Stimulated activated CD4-positive, alpha-beta T cell treated with anti-CD3 and anti-CD28 coated beads, TNF-alpha, amount 100 ng/mL, for 48 hours (primary cell): ENCODE data around the gene CCDC24.

Experiments
- DNase-seq, 3 donors: peaks; one replicate each; pipeline ENCODE4 v3.0.0-alpha.2; 2020; ENCODE audit warnings: low read depth in 3 of 3

Gene CCDC24

GRCh38 chr1:43980255-43981134 lies 10.9 kb upstream of the CCDC24 start:
- DNase-seq, result no peak

GRCh38 chr1:43981135-43981491 lies 10.3 kb upstream of the CCDC24 start:
- DNase-seq, result no peak

- no peak for DNase-seq
These were observed 9.8 kb upstream of the CCDC24 start for GRCh38 chr1:43981636-43982035.

GRCh38 chr1:43982241-43982640 lies 9.2 kb upstream of the CCDC24 start:
- DNase-seq, result no peak

GRCh38 chr1:43982808-43983207 lies 8.6 kb upstream of the CCDC24 start:
- DNase-seq, result no peak

GRCh38 chr1:43983253-43983899 lies 8.0 kb upstream of the CCDC24 start:
- DNase-seq, result no peak

- DNase-seq, result no peak
These were observed 6.5 kb upstream of the CCDC24 start for GRCh38 chr1:43984855-43985254.

- DNase-seq, result no peak
These were observed 5.3 kb upstream of the CCDC24 start for GRCh38 chr1:43985984-43986595.

- DNase-seq, result no peak
These were observed 4.7 kb upstream of the CCDC24 start for GRCh38 chr1:43986712-43987111.

- no peak for DNase-seq
These were observed 4.1 kb upstream of the CCDC24 start for GRCh38 chr1:43987159-43987902.

GRCh38 chr1:43990271-43991199 lies 864 bp upstream of the CCDC24 start:
- DNase-seq, result no peak

GRCh38 chr1:43991200-43991475 lies 261 bp upstream of the CCDC24 start:
- no peak for DNase-seq

- DNase-seq, result no peak
These were observed 1.0 kb downstream of the CCDC24 start for GRCh38 chr1:43992232-43992995.

- no peak for DNase-seq
These were observed 2.0 kb downstream of the CCDC24 start for GRCh38 chr1:43993206-43993914.

GRCh38 chr1:43994071-43994470 lies 2.7 kb downstream of the CCDC24 start:
- no peak for DNase-seq

- no peak for DNase-seq
These were observed 3.7 kb downstream of the CCDC24 start for GRCh38 chr1:43994794-43995790.

- no peak for DNase-seq
These were observed 4.8 kb downstream of the CCDC24 start for GRCh38 chr1:43995984-43996732.

GRCh38 chr1:43996733-43997115 lies 5.3 kb downstream of the CCDC24 start:
- no peak for DNase-seq
